Left colon (tissue), 2 donors: ENCODE results near the gene OR2F1. TPM values are rescaled to one million over a fixed set of nuclear protein-coding genes. Genes with fewer than 3 reads are reported as not detected.
"Not testable (repeated sequence)": the region's sequence is repeated elsewhere in the genome, so short reads cannot be mapped to it uniquely, and the experiment has no call there.

ENCODE experiments used
- ATAC-seq: fragments of 200-7000 bp; cut with Tn5 transposase; one replicate; pipeline ENCODE4 v1.9.1; 2020; ENCODE audit warnings: mild to moderate bottlenecking, moderate library complexity
- DNase-seq, 2 donors: peaks; one replicate each; pipeline ENCODE4 v3.0.0-alpha.2; 2020
- intact Hi-C, 2 donors: fragments of 100-400 bp; cut with DNase I in 1 of 2; cut with micrococcal nuclease in 1 of 2; formaldehyde crosslinking; loops; one replicate each; pipeline versions ENCODE4 v1.11.2 to v1.14.0; 2022; cut with DNase I, micrococcal nuclease
- total RNA-seq, 2 donors: library from RNA; stranded (reverse); fragmentation: NEBNext Ultra II Directional; extraction: Animal tissue kit (Norgen Biotek cat#: 25700); gene quantifications; one replicate each; pipeline ENCODE4 v1.2.1, GENCODE V29; 2021
- donor health status: DM: no; HTN: no; CAD: no.
- donor health status: DM: yes; HTN: yes; CAD: no.

OR2F1 gene
- total RNA-seq, 2 donors from 2014 or later = not detected

GRCh38 chr7:143993924-143994323 is 39.3 kb downstream of the OR2F1 start:
- intact Hi-C loops = no loop called here
- ATAC-seq (no peak), DNase-seq (no peak)

- intact Hi-C loops = no loop called here
Observed at GRCh38 chr7:144000020-144000419, 45.4 kb downstream of the OR2F1 start, which contains the start of gene OR6B1. TSS of gene OR6B1 (plus strand) at chr7:144000320. CDS start at chr7:144003997, 3,677 bp downstream.

GRCh38 chr7:144001543-144001942 is 46.9 kb downstream of the OR2F1 start:
- intact Hi-C loops = no loop called here
- ATAC-seq (no peak), DNase-seq (no peak)

More at GRCh38 chr7:144000020-144000419, 45.4 kb downstream of the OR2F1 start, which contains the start of gene OR6B1:
- ATAC-seq (no peak), DNase-seq (no peak)

GRCh38 chr7:144004703-144005102 is 50.1 kb downstream of the OR2F1 start:
- no peak for DNase-seq
- ATAC-seq = no peak
- intact Hi-C loops = no loop called here

GRCh38 chr7:144006029-144006691 is 51.5 kb downstream of the OR2F1 start:
- intact Hi-C loops = no loop called here
- peak; percentile 49 for ATAC-seq
- DNase-seq = no peak

GRCh38 chr7:144006692-144007042 is 52.0 kb downstream of the OR2F1 start:
- DNase-seq (no peak), ATAC-seq (no peak)
- intact Hi-C loops = no loop called here

GRCh38 chr7:144009361-144009760 is 54.7 kb downstream of the OR2F1 start:
- ATAC-seq (no peak), DNase-seq (no peak)
- intact Hi-C loops = no loop called here

- ATAC-seq, intact Hi-C loops, DNase-seq: not testable (repeated sequence)
Observed at GRCh38 chr7:144010061-144010460, 55.4 kb downstream of the OR2F1 start.

- ATAC-seq, DNase-seq, intact Hi-C loops: not testable (repeated sequence)
Observed at GRCh38 chr7:144010821-144011220, 56.2 kb downstream of the OR2F1 start.

GRCh38 chr7:144011458-144012230 is 57.0 kb downstream of the OR2F1 start:
- intact Hi-C loops = no loop called here
- DNase-seq = no peak
- no peak for ATAC-seq

Other genes with a start within 250 kb of the OR2F1 start
- under 1 TPM in 1 of 2 donors, not detected in 1; 0.22 TPM for gene CTAGE6, start 197.1 kb upstream of the OR2F1 start, total RNA-seq
- 10 to 100 TPM; 33.4 to 44.4 TPM for gene TCAF1, start 52.7 kb upstream of the OR2F1 start, total RNA-seq
- not detected for gene OR2F2, start 19.6 kb upstream of the OR2F1 start, total RNA-seq
- not detected for gene OR6B1, start 45.5 kb downstream of the OR2F1 start, total RNA-seq
- not detected for gene OR2A5, start 94.1 kb downstream of the OR2F1 start, total RNA-seq
- gene OR2A25, start 115.0 kb downstream of the OR2F1 start, total RNA-seq = not detected
- not detected for gene OR2A12, start 131.4 kb downstream of the OR2F1 start, total RNA-seq
- not detected for gene OR2A2, start 154.7 kb downstream of the OR2F1 start, total RNA-seq
- gene OR2A14, start 168.3 kb downstream of the OR2F1 start, total RNA-seq = not detected
- 10 to 100 TPM in 1 of 2 donors, 1 to 10 TPM in 1; 5.1 to 15.2 TPM for gene CTAGE4, start 228.6 kb downstream of the OR2F1 start, total RNA-seq
- gene ARHGEF35, start 241.0 kb downstream of the OR2F1 start, total RNA-seq = 10 to 100 TPM; 39.9 to 62.4 TPM